NCI-H1694 treated with DMSO at 0.1 percent for 48 hours (cell line): ENCODE measurements around the gene GGA2.

ENCODE experiments used
- DNase-seq: peaks from one replicate; lab custom pipeline; 2025; lab: John Stamatoyannopoulos, UW

GGA2 gene

GRCh38 chr16:23416816-23417215 is 93.5 kb downstream of the GGA2 start:
- no peak for DNase-seq

- no peak for DNase-seq
Observed at GRCh38 chr16:23414731-23415130, 95.6 kb downstream of the GGA2 start.
